ENCODE measurements around the gene GPR68.

DNA sequence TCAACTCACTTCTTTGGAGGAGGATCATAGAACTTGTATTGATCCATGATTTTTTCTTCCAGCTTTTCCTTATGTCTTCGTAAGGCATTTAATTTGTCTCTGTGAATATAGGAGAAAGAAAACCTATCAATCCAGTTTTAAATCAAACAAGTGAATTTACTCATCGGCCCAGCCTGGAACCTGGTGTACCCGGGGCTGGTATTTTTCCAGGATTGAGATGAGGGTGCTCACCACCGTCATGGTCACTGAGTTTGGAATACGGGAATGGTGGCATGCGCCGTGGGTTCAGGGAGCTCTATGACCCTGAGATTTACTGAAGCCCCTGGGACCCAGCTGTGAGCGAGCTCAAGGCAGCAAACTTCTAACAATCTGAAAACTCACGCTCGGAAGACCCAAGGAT lies 46.5 kb upstream of the GPR68 start:
- TF ChIP-seq, protein P1, sequence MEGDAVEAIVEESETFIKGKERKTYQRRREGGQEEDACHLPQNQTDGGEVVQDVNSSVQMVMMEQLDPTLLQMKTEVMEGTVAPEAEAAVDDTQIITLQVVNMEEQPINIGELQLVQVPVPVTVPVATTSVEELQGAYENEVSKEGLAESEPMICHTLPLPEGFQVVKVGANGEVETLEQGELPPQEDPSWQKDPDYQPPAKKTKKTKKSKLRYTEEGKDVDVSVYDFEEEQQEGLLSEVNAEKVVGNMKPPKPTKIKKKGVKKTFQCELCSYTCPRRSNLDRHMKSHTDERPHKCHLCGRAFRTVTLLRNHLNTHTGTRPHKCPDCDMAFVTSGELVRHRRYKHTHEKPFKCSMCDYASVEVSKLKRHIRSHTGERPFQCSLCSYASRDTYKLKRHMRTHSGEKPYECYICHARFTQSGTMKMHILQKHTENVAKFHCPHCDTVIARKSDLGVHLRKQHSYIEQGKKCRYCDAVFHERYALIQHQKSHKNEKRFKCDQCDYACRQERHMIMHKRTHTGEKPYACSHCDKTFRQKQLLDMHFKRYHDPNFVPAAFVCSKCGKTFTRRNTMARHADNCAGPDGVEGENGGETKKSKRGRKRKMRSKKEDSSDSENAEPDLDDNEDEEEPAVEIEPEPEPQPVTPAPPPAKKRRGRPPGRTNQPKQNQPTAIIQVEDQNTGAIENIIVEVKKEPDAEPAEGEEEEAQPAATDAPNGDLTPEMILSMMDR (optimal IDR thresholded peaks at IDR 0.05 in 1 of 3, IDR thresholded peaks at IDR 0.05 in 1 of 3, conservative IDR thresholded peaks at IDR 0.05 in 1 of 3; ENCODE audit: extremely low read depth in 1 of 3, insufficient read depth in 2 of 3, low read length in 3 of 3): no peak
- TF ChIP-seq EZH2 (IDR thresholded peaks at IDR 0.05; ENCODE audit: low read length): no peak

Data from keratinocyte (primary cell).